DMS79 (cell line): ENCODE data around the gene EEF1AKMT2.
"Not testable (repeated sequence)": the region's sequence is repeated elsewhere in the genome, so short reads cannot be mapped to it uniquely, and the experiment has no call there.

ENCODE experiments used
- DNase-seq: peaks from one replicate; lab custom pipeline; 2025; lab: John Stamatoyannopoulos, UW

EEF1AKMT2 gene

GRCh38 chr10:124755581-124755980 lies 36.1 kb downstream of the EEF1AKMT2 start:
- DNase-seq, result no peak

- DNase-seq, result no peak
Observed at GRCh38 chr10:124754227-124754626, 37.5 kb downstream of the EEF1AKMT2 start.

DNA sequence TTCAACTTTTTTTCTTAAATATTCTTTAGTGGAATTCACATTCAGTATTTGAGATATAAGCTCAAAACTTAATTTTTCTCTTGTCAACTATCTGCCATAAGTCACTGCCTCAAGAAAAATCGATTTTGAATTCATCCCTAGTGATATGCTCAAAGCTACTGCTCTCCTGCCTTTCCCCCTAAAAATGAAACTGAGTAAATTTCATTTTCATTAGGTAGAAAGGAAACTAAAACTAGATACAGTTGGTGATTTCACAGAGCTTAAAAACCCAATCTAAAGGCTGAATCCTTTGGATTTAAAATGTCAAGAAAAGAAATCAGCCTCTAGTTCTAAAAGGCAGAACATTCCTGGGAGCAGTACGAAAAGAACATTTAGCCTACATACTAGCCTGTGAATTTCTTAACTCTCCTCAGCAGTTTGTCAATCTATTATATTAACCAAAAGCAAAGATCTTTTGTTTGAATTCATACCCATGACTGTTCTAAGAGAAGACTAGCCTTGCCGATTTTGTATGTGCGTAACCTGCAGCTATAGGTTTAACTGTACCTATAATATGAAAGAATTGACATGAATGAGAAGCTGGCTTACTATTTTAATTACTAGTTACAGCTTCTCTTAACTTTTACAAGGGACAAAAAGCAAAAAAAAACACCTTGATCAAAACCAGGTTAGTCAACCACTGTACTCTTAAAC lies 42.6 kb downstream of the EEF1AKMT2 start:
- DNase-seq, result no peak

GRCh38 chr10:124748166-124748565 lies 43.5 kb downstream of the EEF1AKMT2 start:
- DNase-seq, result no peak

DNA sequence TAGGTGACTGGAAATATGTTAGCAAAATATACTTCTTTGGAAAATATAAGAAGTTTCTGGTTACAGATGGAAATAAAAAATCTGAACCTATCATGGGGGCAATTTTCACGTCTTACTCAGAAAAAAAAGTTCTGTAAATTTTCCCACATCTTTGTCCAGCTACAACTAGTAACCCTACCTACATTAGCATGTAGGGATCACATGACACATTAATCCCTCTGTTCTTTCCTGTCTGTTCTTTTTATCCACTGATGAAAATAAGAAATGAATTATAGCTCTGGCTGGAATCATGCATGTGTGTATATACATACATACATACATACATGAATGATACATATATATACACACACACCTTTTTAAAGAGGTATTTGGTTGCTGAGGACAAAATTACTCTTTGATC lies 43.9 kb downstream of the EEF1AKMT2 start:
- DNase-seq, result no peak

GRCh38 chr10:124746992-124747391 lies 44.7 kb downstream of the EEF1AKMT2 start:
- DNase-seq, result no peak

DNA sequence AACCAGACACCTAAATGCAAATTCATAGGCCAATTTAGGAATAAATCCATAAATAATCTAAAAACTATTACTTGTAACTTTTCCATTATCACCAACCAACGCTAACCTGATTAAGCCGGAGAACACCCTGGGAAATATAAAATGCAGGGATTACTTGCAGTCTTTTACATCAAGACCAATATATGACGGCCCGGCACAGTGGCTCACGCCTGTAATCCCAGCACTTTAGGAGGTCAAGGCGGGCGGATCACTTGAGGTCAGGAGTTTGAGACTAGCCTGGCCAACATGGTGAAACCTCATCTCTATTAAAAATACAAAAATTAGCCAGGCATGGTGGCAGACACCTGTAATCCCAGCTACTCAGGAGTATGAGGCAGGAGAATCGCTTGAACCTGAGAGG lies 45.2 kb downstream of the EEF1AKMT2 start:
- DNase-seq, result not testable (repeated sequence)

GRCh38 chr10:124745673-124746072 lies 46.0 kb downstream of the EEF1AKMT2 start:
- DNase-seq, result peak; percentile 0

GRCh38 chr10:124745252-124745651 lies 46.4 kb downstream of the EEF1AKMT2 start:
- no peak for DNase-seq

DNA sequence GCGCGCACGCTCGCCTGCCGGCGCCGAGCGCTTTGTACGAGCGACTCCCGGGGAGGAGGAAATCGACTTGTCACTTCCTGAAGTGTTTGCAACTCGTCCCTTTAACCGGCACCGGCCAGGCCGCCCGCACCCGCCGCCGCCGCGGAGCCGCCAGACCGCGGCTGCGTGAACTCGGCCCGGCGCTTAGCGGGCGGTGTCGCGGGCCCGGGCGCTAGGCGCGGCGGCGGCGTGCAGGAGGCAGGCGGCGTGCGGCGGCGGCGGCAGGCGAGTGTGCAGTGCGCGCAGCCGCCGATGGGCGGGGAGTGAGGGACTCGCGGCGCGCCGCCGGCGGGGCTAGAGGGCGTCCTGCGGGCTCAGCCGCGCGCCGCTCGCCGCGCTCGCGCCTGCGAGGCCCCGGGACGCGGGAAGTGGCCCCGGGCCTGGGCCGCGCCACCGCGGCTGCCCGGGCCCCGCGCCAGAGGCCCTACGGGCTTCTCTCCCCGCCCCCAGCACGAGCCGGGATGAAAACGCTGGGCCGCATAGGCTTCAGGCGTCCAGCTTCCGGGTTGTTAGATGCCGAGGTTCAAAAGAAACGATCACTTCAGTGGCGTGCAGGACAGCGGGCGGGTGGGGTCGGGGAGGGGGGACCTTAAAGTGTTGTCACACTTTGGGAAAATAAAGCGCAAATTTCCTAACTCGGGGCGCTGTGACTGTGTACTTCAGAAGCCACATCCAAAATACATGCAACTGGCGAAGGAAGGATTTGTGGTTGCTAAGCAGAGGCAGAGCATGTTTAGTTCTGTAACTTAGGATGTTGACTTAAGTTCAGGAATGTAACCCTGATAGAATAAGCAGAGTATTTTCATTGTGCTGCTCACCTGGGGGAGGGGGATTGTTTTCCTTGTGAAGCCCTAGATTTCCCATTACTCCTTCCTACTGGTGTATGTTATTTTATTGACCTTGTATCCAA lies 47.3 kb downstream of the EEF1AKMT2 start, which contains the start of gene FAM53B:
Gene FAM53B (minus strand): TSS at position 277 of the 949 bp plus-strand sequence. CDS start 37,665 bp downstream, outside the sequence.
- DNase-seq, result peak; percentile 12

GRCh38 chr10:124743191-124744101 lies 48.2 kb downstream of the EEF1AKMT2 start:
- DNase-seq, result no peak

GRCh38 chr10:124742413-124743190 lies 49.1 kb downstream of the EEF1AKMT2 start:
- DNase-seq, result no peak

DNA sequence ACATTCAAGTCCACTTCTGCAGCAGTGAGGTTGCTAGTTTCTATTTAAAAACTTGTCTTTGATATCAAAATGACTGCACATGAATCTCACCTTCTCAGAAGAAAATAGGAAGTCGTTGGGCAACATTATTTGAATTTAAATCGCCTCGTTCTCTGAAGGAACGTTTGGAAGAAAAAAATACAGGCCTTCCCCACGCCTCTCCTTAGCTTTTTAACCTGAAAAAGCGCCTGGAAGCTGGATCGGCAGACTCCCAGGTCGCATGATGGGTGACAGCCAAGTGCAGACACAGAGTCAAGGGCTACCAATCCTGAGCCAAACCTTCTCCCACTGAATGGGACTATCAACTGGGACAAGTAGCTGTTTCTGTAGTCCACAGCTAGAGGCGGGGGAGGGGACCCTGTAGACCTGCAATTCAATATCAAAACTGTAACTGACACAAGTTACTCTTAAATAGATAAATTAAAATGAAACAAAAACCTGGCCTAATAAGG lies 49.7 kb downstream of the EEF1AKMT2 start:
- DNase-seq, result peak; percentile 15

GRCh38 chr10:124741281-124741921 lies 50.3 kb downstream of the EEF1AKMT2 start:
- peak; percentile 51 for DNase-seq

- no peak for DNase-seq
Observed at GRCh38 chr10:124740369-124741280, 51.1 kb downstream of the EEF1AKMT2 start.

GRCh38 chr10:124739986-124740368 lies 51.7 kb downstream of the EEF1AKMT2 start:
- no peak for DNase-seq

DNA sequence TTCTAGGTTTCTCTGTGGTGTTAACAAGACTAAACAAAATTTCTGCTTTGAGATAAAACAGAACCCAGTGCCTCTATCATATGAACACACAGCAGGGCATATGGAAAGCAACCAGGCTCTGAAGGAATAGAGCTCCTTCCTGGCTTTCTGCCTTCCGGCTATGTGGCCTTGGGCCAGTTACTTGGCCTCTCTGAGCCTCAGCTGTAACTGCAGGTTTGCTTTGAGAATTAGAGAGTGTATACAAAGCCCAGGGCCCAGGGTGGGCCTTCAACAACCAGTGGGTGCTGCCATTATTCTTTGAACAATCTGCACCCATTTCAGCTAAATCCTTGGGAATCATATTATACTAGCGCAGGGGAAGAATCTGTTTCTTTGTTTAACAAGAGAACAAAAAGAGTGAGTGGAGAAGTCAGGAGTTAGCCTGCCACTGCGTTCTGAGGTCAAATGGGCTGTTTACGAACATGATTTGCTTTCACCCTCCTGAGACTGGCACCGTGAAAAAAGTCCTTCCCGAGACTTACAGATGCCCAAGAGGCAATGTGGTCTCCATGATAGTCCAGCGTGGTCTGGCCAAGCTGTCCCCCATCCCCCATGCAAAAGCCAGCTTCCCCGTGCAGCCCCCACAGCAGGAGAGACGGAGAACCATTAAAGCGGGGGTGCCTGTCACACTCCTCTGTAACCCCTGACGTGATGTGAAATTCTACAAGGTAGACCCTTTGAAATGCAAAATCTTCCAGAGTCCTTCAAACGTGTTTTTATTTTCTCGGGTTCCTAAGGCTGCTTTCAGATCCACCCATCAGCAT lies 52.4 kb downstream of the EEF1AKMT2 start:
- no peak for DNase-seq

- DNase-seq, result no peak
Observed at GRCh38 chr10:124738441-124738840, 53.2 kb downstream of the EEF1AKMT2 start.
